HEK293 (cell line): ENCODE data around the gene ANKRD33B.

Source experiments
- BCL11B ChIP-seq: fragments of 450-650 bp; formaldehyde crosslinking; IDR thresholded peaks from 2 replicates; pipeline ENCODE4 v1.5.1; 2016; ENCODE audit warnings: low read depth, missing biosample characterization, missing genetic modification characterization
- FEZF1 ChIP-seq: fragments of 450-650 bp; formaldehyde crosslinking; IDR thresholded peaks from 2 replicates; pipeline ENCODE4 v1.5.1; 2016; ENCODE audit warnings: missing biosample characterization, missing genetic modification characterization
- PRDM10 ChIP-seq: fragments of 450-650 bp; formaldehyde crosslinking; IDR thresholded peaks from 2 replicates; pipeline ENCODE4 v1.5.1; 2016; ENCODE audit warnings: missing biosample characterization, missing genetic modification characterization
- PRDM4 ChIP-seq: fragments of 450-650 bp; formaldehyde crosslinking; IDR thresholded peaks from 2 replicates; pipeline ENCODE4 v1.5.1; 2017; ENCODE audit warnings: missing biosample characterization, missing genetic modification characterization
- ZBTB6 ChIP-seq: fragments of 450-650 bp; formaldehyde crosslinking; IDR thresholded peaks from 2 replicates; pipeline ENCODE4 v1.5.1; 2017; ENCODE audit warnings: missing biosample characterization, missing genetic modification characterization
- ZIC2 ChIP-seq: fragments of 450-650 bp; formaldehyde crosslinking; IDR thresholded peaks from 2 replicates; pipeline ENCODE4 v1.5.1; 2016; ENCODE audit warnings: missing biosample characterization, missing genetic modification characterization
- ZNF138 ChIP-seq: fragments of 450-650 bp; formaldehyde crosslinking; IDR thresholded peaks from 2 replicates; pipeline ENCODE4 v1.5.1; 2016; ENCODE audit warnings: missing biosample characterization, missing genetic modification characterization, borderline replicate concordance
- ZNF155 ChIP-seq: fragments of 450-650 bp; formaldehyde crosslinking; IDR thresholded peaks from 2 replicates; pipeline ENCODE4 v1.5.1; 2016; ENCODE audit warnings: missing biosample characterization, missing genetic modification characterization
- ZNF157 ChIP-seq: fragments of 450-650 bp; formaldehyde crosslinking; IDR thresholded peaks from 2 replicates; pipeline ENCODE4 v1.5.1; 2016; ENCODE audit warnings: missing biosample characterization, missing genetic modification characterization
- ZNF19 ChIP-seq: fragments of 450-650 bp; formaldehyde crosslinking; IDR thresholded peaks from 2 replicates; pipeline ENCODE4; 2016; ENCODE audit warnings: missing biosample characterization, missing genetic modification characterization, low read depth
- ZNF223 ChIP-seq: fragments of 450-650 bp; formaldehyde crosslinking; IDR thresholded peaks from 2 replicates; pipeline ENCODE4 v1.5.1; 2016; ENCODE audit warnings: missing biosample characterization, missing genetic modification characterization
- ZNF248 ChIP-seq: fragments of 450-650 bp; formaldehyde crosslinking; IDR thresholded peaks from 2 replicates; pipeline ENCODE4 v1.5.1; 2017; ENCODE audit warnings: missing biosample characterization, missing genetic modification characterization
- ZNF292 ChIP-seq: fragments of 450-650 bp; formaldehyde crosslinking; IDR thresholded peaks from 2 replicates; pipeline ENCODE4 v1.5.1; 2016; ENCODE audit warnings: low read depth, missing biosample characterization, missing genetic modification characterization, borderline replicate concordance
- ZNF362 ChIP-seq: fragments of 450-650 bp; formaldehyde crosslinking; IDR thresholded peaks from 2 replicates; pipeline ENCODE4 v1.5.1; 2016; ENCODE audit warnings: missing biosample characterization, missing genetic modification characterization
- ZNF544 ChIP-seq: fragments of 450-650 bp; formaldehyde crosslinking; IDR thresholded peaks from 2 replicates; pipeline ENCODE4 v1.5.0; 2017; ENCODE audit warnings: missing biosample characterization, missing genetic modification characterization
- ZNF548 ChIP-seq: fragments of 450-650 bp; formaldehyde crosslinking; IDR thresholded peaks from 2 replicates; pipeline ENCODE4 v1.5.1; 2016; ENCODE audit warnings: missing biosample characterization, missing genetic modification characterization
- ZNF560 ChIP-seq: fragments of 450-650 bp; formaldehyde crosslinking; IDR thresholded peaks from 2 replicates; pipeline ENCODE4 v1.5.1; 2017; ENCODE audit warnings: missing biosample characterization, missing genetic modification characterization, borderline replicate concordance
- ZNF585B ChIP-seq: fragments of 450-650 bp; formaldehyde crosslinking; IDR thresholded peaks from 2 replicates; pipeline ENCODE4 v1.5.1; 2016; ENCODE audit warnings: missing biosample characterization, missing genetic modification characterization
- ZNF621 ChIP-seq: fragments of 450-650 bp; formaldehyde crosslinking; IDR thresholded peaks from 2 replicates; pipeline ENCODE4 v1.5.1; 2017; ENCODE audit warnings: missing biosample characterization, missing genetic modification characterization
- ZNF629 ChIP-seq: fragments of 450-650 bp; formaldehyde crosslinking; IDR thresholded peaks from 2 replicates; pipeline ENCODE4 v1.5.1; 2017; ENCODE audit warnings: missing biosample characterization, missing genetic modification characterization
- ZXDB ChIP-seq: fragments of 450-650 bp; formaldehyde crosslinking; IDR thresholded peaks from 2 replicates; pipeline ENCODE4 v1.5.1; 2016; ENCODE audit warnings: missing biosample characterization, missing genetic modification characterization
- TF ChIP-seq, protein P1 (sequence below): fragments of 450-650 bp; formaldehyde crosslinking; IDR thresholded peaks from 2 replicates; pipeline ENCODE4 v1.5.1; 2016; ENCODE audit warnings: missing biosample characterization, missing genetic modification characterization
- TF ChIP-seq, protein P2 (sequence below): fragments of 450-650 bp; formaldehyde crosslinking; IDR thresholded peaks from 2 replicates; pipeline ENCODE4 v1.5.1; 2016; ENCODE audit warnings: missing biosample characterization, missing genetic modification characterization
- TF ChIP-seq, protein P3 (sequence below): fragments of 450-650 bp; formaldehyde crosslinking; IDR thresholded peaks from 2 replicates; pipeline ENCODE4 v1.5.1; 2016; ENCODE audit warnings: missing biosample characterization, missing genetic modification characterization, low read depth

The ANKRD33B gene

DNA sequence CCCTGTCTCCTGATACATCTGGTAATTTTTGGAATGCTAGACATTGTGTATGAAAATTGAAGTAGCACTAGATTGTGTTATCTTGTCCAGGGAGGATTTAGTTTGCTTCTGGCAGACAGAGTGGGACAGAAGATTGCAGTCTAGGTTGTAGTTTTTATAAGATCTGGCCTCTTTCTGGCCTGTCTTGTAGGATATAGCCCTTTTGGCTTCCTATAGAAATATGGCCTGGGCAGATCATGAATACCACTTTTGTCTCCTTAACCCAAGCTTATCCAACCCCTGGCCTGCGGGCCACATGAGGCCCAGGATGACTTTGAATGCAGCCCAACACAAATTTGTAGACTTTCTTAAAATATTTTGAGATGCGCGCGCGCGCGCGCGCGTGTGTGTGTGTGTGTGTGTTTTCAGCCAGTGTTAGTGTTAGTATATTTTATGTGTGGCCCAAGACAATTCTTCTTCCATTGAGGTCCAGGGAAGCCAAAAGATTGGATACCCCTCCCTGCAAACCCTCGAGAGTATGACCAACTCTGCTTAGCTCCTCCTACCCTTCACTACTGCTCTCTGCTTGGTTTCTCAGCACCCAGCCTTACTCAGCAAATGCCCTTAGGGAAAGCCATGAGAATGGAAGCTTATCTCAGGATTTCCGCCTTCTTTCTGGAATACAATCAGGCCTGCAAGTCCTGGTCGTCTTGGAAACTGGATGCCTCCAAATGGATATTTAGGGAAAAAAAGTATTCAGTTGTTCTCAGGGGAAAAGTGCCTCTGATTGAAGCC, 26.5 kb downstream of the ANKRD33B start (continued):
- TF ChIP-seq ZNF585B (tag by site-specific recombination) = no peak
- TF ChIP-seq, protein P1, sequence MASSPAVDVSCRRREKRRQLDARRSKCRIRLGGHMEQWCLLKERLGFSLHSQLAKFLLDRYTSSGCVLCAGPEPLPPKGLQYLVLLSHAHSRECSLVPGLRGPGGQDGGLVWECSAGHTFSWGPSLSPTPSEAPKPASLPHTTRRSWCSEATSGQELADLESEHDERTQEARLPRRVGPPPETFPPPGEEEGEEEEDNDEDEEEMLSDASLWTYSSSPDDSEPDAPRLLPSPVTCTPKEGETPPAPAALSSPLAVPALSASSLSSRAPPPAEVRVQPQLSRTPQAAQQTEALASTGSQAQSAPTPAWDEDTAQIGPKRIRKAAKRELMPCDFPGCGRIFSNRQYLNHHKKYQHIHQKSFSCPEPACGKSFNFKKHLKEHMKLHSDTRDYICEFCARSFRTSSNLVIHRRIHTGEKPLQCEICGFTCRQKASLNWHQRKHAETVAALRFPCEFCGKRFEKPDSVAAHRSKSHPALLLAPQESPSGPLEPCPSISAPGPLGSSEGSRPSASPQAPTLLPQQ (tag by site-specific recombination) = no peak
- no peak for TF ChIP-seq ZNF362
- no peak for TF ChIP-seq ZNF248
- TF ChIP-seq ZNF621 (tag by site-specific recombination) = no peak
- TF ChIP-seq, protein P2, sequence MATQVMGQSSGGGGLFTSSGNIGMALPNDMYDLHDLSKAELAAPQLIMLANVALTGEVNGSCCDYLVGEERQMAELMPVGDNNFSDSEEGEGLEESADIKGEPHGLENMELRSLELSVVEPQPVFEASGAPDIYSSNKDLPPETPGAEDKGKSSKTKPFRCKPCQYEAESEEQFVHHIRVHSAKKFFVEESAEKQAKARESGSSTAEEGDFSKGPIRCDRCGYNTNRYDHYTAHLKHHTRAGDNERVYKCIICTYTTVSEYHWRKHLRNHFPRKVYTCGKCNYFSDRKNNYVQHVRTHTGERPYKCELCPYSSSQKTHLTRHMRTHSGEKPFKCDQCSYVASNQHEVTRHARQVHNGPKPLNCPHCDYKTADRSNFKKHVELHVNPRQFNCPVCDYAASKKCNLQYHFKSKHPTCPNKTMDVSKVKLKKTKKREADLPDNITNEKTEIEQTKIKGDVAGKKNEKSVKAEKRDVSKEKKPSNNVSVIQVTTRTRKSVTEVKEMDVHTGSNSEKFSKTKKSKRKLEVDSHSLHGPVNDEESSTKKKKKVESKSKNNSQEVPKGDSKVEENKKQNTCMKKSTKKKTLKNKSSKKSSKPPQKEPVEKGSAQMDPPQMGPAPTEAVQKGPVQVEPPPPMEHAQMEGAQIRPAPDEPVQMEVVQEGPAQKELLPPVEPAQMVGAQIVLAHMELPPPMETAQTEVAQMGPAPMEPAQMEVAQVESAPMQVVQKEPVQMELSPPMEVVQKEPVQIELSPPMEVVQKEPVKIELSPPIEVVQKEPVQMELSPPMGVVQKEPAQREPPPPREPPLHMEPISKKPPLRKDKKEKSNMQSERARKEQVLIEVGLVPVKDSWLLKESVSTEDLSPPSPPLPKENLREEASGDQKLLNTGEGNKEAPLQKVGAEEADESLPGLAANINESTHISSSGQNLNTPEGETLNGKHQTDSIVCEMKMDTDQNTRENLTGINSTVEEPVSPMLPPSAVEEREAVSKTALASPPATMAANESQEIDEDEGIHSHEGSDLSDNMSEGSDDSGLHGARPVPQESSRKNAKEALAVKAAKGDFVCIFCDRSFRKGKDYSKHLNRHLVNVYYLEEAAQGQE (tag by site-specific recombination) = no peak
- TF ChIP-seq ZNF629 (tag by site-specific recombination) = peak; percentile 37; the same call in 1 of the 2 replicates
- TF ChIP-seq ZXDB (tag by site-specific recombination) = peak; percentile 50; the same call in 1 of the 2 replicates
- TF ChIP-seq ZNF544 (tag by site-specific recombination) = no peak
- no peak for TF ChIP-seq PRDM4 (tag by site-specific recombination)
- TF ChIP-seq ZNF292 (tag by site-specific recombination) = no peak
- TF ChIP-seq FEZF1 = no peak
- TF ChIP-seq PRDM10 (tag by site-specific recombination) = peak; percentile 73
- TF ChIP-seq ZIC2 (tag by site-specific recombination) = 0 out of 2 replicates have a peak, but pooled peaks have one; percentile 13
- TF ChIP-seq ZBTB6 = no peak
- no peak for TF ChIP-seq ZNF19
- no peak for TF ChIP-seq ZNF223 (tag by site-specific recombination)
- TF ChIP-seq ZNF548 (tag by site-specific recombination) = no peak
- TF ChIP-seq ZNF560 (tag by site-specific recombination) = no peak
- TF ChIP-seq, protein P3, sequence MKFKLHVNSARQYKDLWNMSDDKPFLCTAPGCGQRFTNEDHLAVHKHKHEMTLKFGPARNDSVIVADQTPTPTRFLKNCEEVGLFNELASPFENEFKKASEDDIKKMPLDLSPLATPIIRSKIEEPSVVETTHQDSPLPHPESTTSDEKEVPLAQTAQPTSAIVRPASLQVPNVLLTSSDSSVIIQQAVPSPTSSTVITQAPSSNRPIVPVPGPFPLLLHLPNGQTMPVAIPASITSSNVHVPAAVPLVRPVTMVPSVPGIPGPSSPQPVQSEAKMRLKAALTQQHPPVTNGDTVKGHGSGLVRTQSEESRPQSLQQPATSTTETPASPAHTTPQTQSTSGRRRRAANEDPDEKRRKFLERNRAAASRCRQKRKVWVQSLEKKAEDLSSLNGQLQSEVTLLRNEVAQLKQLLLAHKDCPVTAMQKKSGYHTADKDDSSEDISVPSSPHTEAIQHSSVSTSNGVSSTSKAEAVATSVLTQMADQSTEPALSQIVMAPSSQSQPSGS (tag by site-specific recombination) = no peak
- TF ChIP-seq ZNF138 (tag by site-specific recombination) = no peak
- no peak for TF ChIP-seq ZNF155 (tag by site-specific recombination)
- no peak for TF ChIP-seq BCL11B (tag by site-specific recombination)
- no peak for TF ChIP-seq ZNF157
